RWPE2 (cell line): ENCODE results near the gene BORCS6.

Experiments used
- ATAC-seq: fragments of 200-7000 bp; cut with Tn5 transposase; 3 replicates; pipeline ENCODE4 v1.9.1; 2021; ENCODE audit warnings: low read depth
- DNase-seq: peaks from one replicate; pipeline ENCODE4 v3.0.0-alpha.2; 2020; ENCODE audit warnings: low spot score
- H3K27ac ChIP-seq: fragments of 450-650 bp; 2 replicates; pipeline ENCODE4 v1.5.1; 2017; ENCODE audit warnings: mild to moderate bottlenecking; ENCODE audit not compliant: poor library complexity, severe bottlenecking
- H3K27me3 ChIP-seq: fragments of 250-450 bp; sonication (Bioruptor Pico); 2 replicates; pipeline ENCODE4 v1.5.1; 2021; ENCODE audit warnings: mild to moderate bottlenecking, moderate library complexity; ENCODE audit not compliant: insufficient read depth, poor library complexity, severe bottlenecking
- H3K36me3 ChIP-seq: fragments of 250-450 bp; sonication (Bioruptor Pico); 2 replicates; pipeline ENCODE4 v1.5.1; 2020; ENCODE audit warnings: low read depth, mild to moderate bottlenecking, moderate library complexity
- H3K4me1 ChIP-seq: fragments of 250-450 bp; sonication (Bioruptor Pico); 2 replicates; pipeline ENCODE4 v1.5.1; 2021; ENCODE audit warnings: mild to moderate bottlenecking, moderate library complexity; ENCODE audit not compliant: insufficient read depth, poor library complexity, severe bottlenecking
- H3K4me3 ChIP-seq: fragments of 250-450 bp; sonication (Bioruptor Pico); 2 replicates; pipeline ENCODE4 v1.5.1; 2021; ENCODE audit warnings: mild to moderate bottlenecking, moderate library complexity; ENCODE audit not compliant: severe bottlenecking
- H3K9me3 ChIP-seq: fragments of 250-450 bp; sonication (Bioruptor Pico); 2 replicates; pipeline ENCODE4 v1.5.1; 2021; ENCODE audit warnings: mild to moderate bottlenecking, moderate library complexity; ENCODE audit not compliant: severe bottlenecking
- TF ChIP-seq, protein P1 (sequence below): fragments of 450-650 bp; IDR thresholded peaks from one replicate; pipeline ENCODE4 v1.5.1; 2017; ENCODE audit warnings: mild to moderate bottlenecking, moderate library complexity; ENCODE audit not compliant: poor library complexity, severe bottlenecking

BORCS6 gene

DNA sequence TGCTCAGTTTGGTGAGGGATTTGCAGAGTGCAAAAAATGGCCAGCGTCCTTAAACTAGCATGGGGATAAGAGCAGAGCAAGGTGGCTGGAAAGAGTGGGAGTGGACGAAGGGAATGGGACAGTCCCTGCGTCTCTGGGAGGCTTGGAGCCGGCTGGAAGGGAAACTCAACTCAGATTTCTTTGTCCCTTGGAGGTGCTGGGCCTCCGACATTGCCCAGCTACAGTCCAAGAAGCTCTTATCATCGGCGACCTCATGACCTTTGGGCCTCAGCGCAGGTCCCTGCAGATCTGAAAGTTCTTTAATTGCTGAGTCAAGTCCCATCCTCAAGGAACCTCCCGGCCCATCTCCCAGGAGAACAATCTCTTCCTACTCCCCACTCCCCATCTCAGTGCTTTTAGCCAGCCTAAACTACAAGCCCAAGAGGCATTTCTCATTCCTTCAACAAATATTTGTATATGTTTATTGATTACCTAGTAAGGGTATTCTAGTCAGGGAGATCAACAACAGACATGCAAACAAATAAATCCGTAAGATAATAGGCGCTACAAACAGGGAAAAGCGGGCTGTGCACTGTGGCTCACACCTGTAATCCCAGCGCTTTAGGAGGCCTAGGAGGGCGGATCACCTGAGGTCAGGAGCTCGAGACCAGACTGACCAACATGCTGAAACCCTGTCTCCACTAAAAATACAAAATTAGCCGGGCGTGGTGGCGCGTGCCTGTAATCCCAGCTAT is 12.8 kb downstream of the BORCS6 start:
- no peaks in the 10 kb centered on the region for H3K27me3 ChIP-seq
- peak overlapping the region; percentile 52 for H3K4me3 ChIP-seq
- no peak for DNase-seq
- ATAC-seq: no peak
- H3K27ac ChIP-seq: peak overlapping the region; percentile 82
- no peaks in the 10 kb centered on the region for H3K36me3 ChIP-seq
- TF ChIP-seq, protein P1, sequence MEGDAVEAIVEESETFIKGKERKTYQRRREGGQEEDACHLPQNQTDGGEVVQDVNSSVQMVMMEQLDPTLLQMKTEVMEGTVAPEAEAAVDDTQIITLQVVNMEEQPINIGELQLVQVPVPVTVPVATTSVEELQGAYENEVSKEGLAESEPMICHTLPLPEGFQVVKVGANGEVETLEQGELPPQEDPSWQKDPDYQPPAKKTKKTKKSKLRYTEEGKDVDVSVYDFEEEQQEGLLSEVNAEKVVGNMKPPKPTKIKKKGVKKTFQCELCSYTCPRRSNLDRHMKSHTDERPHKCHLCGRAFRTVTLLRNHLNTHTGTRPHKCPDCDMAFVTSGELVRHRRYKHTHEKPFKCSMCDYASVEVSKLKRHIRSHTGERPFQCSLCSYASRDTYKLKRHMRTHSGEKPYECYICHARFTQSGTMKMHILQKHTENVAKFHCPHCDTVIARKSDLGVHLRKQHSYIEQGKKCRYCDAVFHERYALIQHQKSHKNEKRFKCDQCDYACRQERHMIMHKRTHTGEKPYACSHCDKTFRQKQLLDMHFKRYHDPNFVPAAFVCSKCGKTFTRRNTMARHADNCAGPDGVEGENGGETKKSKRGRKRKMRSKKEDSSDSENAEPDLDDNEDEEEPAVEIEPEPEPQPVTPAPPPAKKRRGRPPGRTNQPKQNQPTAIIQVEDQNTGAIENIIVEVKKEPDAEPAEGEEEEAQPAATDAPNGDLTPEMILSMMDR: no peak
- H3K9me3 ChIP-seq: no peaks in the 10 kb centered on the region
- peaks cover 8% of the 10 kb centered on the region for H3K4me1 ChIP-seq

DNA sequence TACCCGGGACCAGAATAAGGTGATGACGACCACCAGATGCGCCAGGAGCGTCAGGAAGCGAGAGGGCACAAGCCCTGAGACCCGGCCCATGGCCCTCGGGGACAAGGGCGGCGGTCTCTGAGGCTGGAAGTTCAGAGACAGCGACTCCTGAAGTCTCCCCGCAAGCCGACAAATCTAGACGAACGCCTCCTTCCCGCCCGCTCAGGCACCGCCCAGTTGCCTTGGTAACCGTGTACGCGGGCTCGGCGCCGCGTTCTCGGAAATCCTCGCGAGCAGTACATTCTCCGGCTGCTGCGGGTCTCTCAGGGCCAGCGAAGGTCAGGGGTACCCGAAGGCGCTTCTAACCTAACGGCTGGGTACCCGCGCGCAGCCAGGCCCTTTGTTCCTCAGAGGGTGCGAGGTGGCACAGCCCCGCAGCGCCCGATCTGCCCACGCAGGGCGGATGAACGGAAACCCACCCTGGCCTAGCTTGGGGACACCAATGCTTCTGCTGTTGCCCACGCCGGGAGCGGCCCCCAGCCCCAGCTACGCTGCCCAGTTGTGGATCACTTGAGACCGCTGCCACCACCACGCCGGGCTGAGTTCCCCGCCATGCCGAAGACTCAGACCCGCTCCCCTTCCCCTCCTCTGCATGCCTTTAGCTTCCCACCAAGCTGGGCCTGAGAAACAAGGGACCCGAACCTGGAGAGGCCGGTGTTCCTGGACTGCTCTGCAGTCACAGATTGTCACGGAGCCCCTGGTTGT is 13.6 kb downstream of the BORCS6 start, which contains the start of gene TMEM107:
TMEM107 (minus strand) TSS at position 184 of the 744 bp plus-strand sequence; CDS start at position 90, 94 bp downstream.
- peaks cover 8% of the 10 kb centered on the region for H3K4me1 ChIP-seq
- H3K9me3 ChIP-seq: no peaks in the 10 kb centered on the region
- H3K27me3 ChIP-seq: no peaks in the 10 kb centered on the region
- ATAC-seq (peak; percentile 71), DNase-seq (peak; percentile 91)
- H3K36me3 ChIP-seq: no peaks in the 10 kb centered on the region
- TF ChIP-seq, protein P1: no peak
- H3K4me3 ChIP-seq: peak within 1 kb of the TSS; percentile 52
- H3K27ac ChIP-seq: peak within 1 kb of the TSS; percentile 82

DNA sequence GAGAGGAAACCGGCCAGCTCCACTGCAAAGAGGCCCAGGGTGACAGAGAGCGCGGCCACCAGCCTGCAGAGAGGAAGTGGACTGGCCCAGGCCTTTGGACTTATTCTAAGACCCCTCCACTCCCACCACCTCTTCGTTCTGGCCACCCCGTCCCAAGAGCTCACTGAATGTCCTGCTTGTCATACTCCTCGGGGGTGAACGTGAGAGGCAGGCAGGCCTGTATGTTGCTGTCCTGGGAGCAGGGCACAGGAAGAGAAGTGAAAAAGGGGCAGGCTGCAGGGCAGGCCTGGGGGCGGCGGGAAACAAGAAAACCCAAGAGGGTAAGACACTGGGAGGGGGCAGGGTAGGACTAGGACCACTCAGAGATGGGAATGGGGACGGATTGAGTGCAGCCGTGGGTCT is 14.2 kb downstream of the BORCS6 start:
- no peaks in the 10 kb centered on the region for H3K27me3 ChIP-seq
- peak overlapping the region; percentile 82 for H3K27ac ChIP-seq
- ATAC-seq: peak; percentile 13
- TF ChIP-seq, protein P1: no peak
- H3K36me3 ChIP-seq: no peaks in the 10 kb centered on the region
- no peaks in the 10 kb centered on the region for H3K9me3 ChIP-seq
- H3K4me3 ChIP-seq: peak overlapping the region; percentile 52
- no peak for DNase-seq
- peaks cover 8% of the 10 kb centered on the region for H3K4me1 ChIP-seq

DNA sequence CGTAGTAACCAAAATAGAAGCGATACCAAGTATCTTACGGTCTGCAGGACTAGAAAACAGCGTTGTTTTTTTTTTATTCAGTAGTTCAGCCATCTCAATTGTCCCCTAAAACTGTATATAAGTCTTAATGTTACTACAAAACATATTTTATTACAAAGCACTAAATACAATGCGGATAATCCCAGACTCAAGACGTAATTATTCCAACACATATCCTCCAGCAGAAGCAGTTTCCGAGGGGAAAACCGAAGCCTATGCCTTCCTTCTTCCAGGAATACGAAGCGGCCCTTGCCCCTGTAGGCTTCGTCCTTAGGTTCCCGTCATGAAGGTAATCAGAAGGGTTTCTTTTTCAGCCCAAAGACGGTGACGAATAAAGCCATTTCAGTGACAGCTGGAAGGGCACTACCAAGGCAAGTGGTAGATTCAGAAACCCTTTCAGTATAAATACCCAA is 16.1 kb downstream of the BORCS6 start:
- peaks cover 8% of the 10 kb centered on the region for H3K4me1 ChIP-seq
- 0 out of 3 replicates have a peak, but pooled peaks have one; percentile 9 for ATAC-seq
- TF ChIP-seq, protein P1: no peak

More for the DNA sequence above, 16.1 kb downstream of the BORCS6 start:
- Histone ChIP-seq H3K27me3 (no peaks in the 10 kb centered on the region), H3K9me3 (no peaks in the 10 kb centered on the region), H3K36me3 (no peaks in the 10 kb centered on the region), H3K27ac (peak overlapping the region; percentile 82), H3K4me3 (peak overlapping the region; percentile 41)
- no peak for DNase-seq
